NCI-H82 (cell line): ENCODE data around the gene CTR9.
"Not testable (repeated sequence)": the region's sequence is repeated elsewhere in the genome, so short reads cannot be mapped to it uniquely, and the experiment has no call there.

Experiments
- DNase-seq: peaks from one replicate; lab custom pipeline; 2025; lab: John Stamatoyannopoulos, UW

Gene CTR9

GRCh38 chr11:10822491-10822890, 71.4 kb downstream of the CTR9 start:
- not testable (repeated sequence) for DNase-seq

- no peak for DNase-seq
These were observed 72.1 kb downstream of the CTR9 start for GRCh38 chr11:10823152-10823579.

- no peak for DNase-seq
These were observed 73.8 kb downstream of the CTR9 start for GRCh38 chr11:10824888-10825287.

DNA sequence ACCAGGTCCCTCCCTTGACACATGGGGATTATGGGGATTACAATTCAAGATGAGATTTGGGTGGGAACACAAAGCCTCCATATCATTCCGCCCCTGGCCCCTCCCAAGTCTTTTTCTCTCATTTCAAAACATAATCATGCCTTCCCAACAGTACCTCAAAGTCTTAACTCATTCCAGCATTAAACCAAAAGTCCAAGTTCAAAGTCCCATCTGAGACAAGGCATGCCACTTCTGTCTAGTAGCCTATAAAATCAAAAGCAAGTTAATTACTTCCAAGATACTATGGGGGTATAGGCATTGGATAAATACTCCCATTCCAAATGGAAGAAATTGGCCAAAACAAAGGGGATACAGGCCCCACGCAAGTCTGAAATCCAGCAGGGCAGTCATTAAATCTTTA, 77.4 kb downstream of the CTR9 start:
- peak; percentile 8 for DNase-seq

DNA sequence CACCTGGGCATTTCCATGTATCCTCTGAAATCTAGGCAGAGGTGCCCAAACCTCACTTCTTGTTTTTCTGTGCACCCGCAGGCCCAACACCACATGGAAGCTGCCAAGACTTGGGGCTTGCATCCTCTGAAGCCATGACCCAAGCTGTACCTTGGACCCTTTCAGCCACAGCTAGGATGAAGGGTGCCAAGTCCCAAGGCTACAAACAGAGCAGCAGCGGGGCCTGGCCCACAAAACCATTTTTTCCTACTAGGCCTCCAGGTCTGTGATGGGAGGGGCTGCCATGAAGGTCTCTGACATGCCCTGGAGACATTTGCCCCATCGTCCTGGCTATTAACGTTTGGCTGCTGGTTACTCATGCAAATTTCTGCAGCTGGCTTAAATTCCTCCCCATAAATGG, 78.1 kb downstream of the CTR9 start:
- no peak for DNase-seq
